Loucy (cell line): Measurements from ENCODE around the gene IAH1.

Experiments
- H2AFZ ChIP-seq: fragments of 200-600 bp; sonication (generic); 2 replicates; pipeline ENCODE4 v1.6.0; 2016; ENCODE audit warnings: antibody characterized with exemption, mild to moderate bottlenecking, low read length, moderate library complexity
- H3F3A ChIP-seq: fragments of 200-600 bp; 2 replicates; pipeline ENCODE4 v1.6.0; 2016; ENCODE audit warnings: antibody characterized with exemption, low read depth, mild to moderate bottlenecking
- H3K27me3 ChIP-seq: fragments of 200-600 bp; sonication (generic); 2 replicates; pipeline ENCODE4 v1.6.1; 2014; ENCODE audit warnings: low read length, mild to moderate bottlenecking; ENCODE audit not compliant: insufficient read depth, poor library complexity, severe bottlenecking
- H3K36me3 ChIP-seq: fragments of 200-600 bp; sonication (generic); 2 replicates; pipeline ENCODE4 v1.6.1; 2016; ENCODE audit warnings: low read length; ENCODE audit not compliant: insufficient read depth
- H3K4me1 ChIP-seq: fragments of 200-600 bp; sonication (generic); 2 replicates; pipeline ENCODE4 v1.5.1; 2014; ENCODE audit warnings: low read length, mild to moderate bottlenecking; ENCODE audit not compliant: insufficient read depth, poor library complexity, severe bottlenecking
- H3K4me2 ChIP-seq: fragments of 200-600 bp; sonication (generic); 2 replicates; pipeline ENCODE4 v1.6.0; 2014; ENCODE audit warnings: antibody characterized with exemption, low read length, low read depth, mild to moderate bottlenecking; ENCODE audit not compliant: poor library complexity, severe bottlenecking
- H3K4me3 ChIP-seq: fragments of 200-600 bp; sonication (generic); 2 replicates; pipeline ENCODE4 v1.5.1; 2014; ENCODE audit warnings: low read length, mild to moderate bottlenecking, mixed read lengths; ENCODE audit not compliant: poor library complexity, severe bottlenecking
- H3K79me2 ChIP-seq: fragments of 200-600 bp; sonication (generic); 2 replicates; pipeline ENCODE4 v1.6.1; 2014; ENCODE audit warnings: low read length; ENCODE audit not compliant: insufficient read depth
- H3K9ac ChIP-seq: fragments of 200-600 bp; sonication (generic); 2 replicates; pipeline ENCODE4 v1.6.0; 2014; ENCODE audit warnings: mild to moderate bottlenecking, low read depth, low read length, moderate library complexity; ENCODE audit not compliant: poor library complexity, severe bottlenecking
- H3K9me2 ChIP-seq: fragments of 200-600 bp; sonication (generic); replicated peaks from 2 replicates; pipeline ENCODE4 v1.6.1; 2016; ENCODE audit warnings: low read depth, low read length, mixed read lengths
- H3K9me3 ChIP-seq: fragments of 200-600 bp; sonication (generic); 2 replicates; pipeline ENCODE4 v1.6.1; 2014; ENCODE audit warnings: mild to moderate bottlenecking, antibody characterized with exemption, low read length, low read depth; ENCODE audit not compliant: insufficient read depth
- H4K20me1 ChIP-seq: fragments of 200-600 bp; sonication (generic); 2 replicates; pipeline ENCODE4 v1.6.0; 2014; ENCODE audit warnings: antibody characterized with exemption, low read length, mild to moderate bottlenecking; ENCODE audit not compliant: insufficient read depth, poor library complexity, severe bottlenecking
- EZH2phosphoT487 ChIP-seq: fragments of 200-600 bp; IDR thresholded peaks from 2 replicates; pipeline ENCODE4 v1.6.1; 2018; ENCODE audit warnings: antibody characterized with exemption, mild to moderate bottlenecking, moderate library complexity, borderline replicate concordance
- TF ChIP-seq, protein P1 (sequence below): fragments of 200-600 bp; sonication (generic); conservative IDR thresholded peaks from 2 replicates; pipeline ENCODE4 v1.5.1; 2014; ENCODE audit warnings: mild to moderate bottlenecking, antibody characterized with exemption, low read length

Gene IAH1

GRCh38 chr2:9462313-9462712 is 12.0 kb upstream of the IAH1 start:
- Histone ChIP-seq H3K4me3 (no peak overlapping the region), H3K79me2 (no peaks in the 10 kb centered on the region), H3K4me2 (no peak overlapping the region), H3K9me2 (no peaks in the 10 kb centered on the region), H2AFZ (no peak overlapping the region), H4K20me1 (no peaks in the 10 kb centered on the region), H3K4me1 (peaks cover 8% of the 10 kb centered on the region), H3K27me3 (no peaks in the 10 kb centered on the region), H3K9ac (no peak overlapping the region), H3K9me3 (no peaks in the 10 kb centered on the region), H3F3A (no peaks in the 10 kb centered on the region; the same call in 1 of the 2 replicates), H3K36me3 (peaks cover 17% of the 10 kb centered on the region; the same call in 1 of the 2 replicates)
- TF ChIP-seq, protein P1, sequence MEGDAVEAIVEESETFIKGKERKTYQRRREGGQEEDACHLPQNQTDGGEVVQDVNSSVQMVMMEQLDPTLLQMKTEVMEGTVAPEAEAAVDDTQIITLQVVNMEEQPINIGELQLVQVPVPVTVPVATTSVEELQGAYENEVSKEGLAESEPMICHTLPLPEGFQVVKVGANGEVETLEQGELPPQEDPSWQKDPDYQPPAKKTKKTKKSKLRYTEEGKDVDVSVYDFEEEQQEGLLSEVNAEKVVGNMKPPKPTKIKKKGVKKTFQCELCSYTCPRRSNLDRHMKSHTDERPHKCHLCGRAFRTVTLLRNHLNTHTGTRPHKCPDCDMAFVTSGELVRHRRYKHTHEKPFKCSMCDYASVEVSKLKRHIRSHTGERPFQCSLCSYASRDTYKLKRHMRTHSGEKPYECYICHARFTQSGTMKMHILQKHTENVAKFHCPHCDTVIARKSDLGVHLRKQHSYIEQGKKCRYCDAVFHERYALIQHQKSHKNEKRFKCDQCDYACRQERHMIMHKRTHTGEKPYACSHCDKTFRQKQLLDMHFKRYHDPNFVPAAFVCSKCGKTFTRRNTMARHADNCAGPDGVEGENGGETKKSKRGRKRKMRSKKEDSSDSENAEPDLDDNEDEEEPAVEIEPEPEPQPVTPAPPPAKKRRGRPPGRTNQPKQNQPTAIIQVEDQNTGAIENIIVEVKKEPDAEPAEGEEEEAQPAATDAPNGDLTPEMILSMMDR: no peak
- TF ChIP-seq EZH2phosphoT487: no peak

- no peak overlapping the region for H2AFZ ChIP-seq
- peaks cover 22% of the 10 kb centered on the region; the same call in 1 of the 2 replicates for H3K36me3 ChIP-seq
- no peaks in the 10 kb centered on the region for H3K9me2 ChIP-seq
- H3K79me2 ChIP-seq: no peaks in the 10 kb centered on the region
- TF ChIP-seq EZH2phosphoT487: no peak
- TF ChIP-seq, protein P1: no peak
- no peak overlapping the region for H3K4me2 ChIP-seq
- peaks cover 8% of the 10 kb centered on the region for H3K4me1 ChIP-seq
- H3K9me3 ChIP-seq: no peaks in the 10 kb centered on the region
- no peaks in the 10 kb centered on the region for H3K27me3 ChIP-seq
- H3K4me3 ChIP-seq: no peak overlapping the region
- no peaks in the 10 kb centered on the region; the same call in 1 of the 2 replicates for H3F3A ChIP-seq
- H3K9ac ChIP-seq: no peak overlapping the region
- H4K20me1 ChIP-seq: no peaks in the 10 kb centered on the region
Measured at GRCh38 chr2:9462886-9463697, 11.3 kb upstream of the IAH1 start.

- H3K27me3 ChIP-seq: no peaks in the 10 kb centered on the region
- H2AFZ ChIP-seq: no peak overlapping the region
- no peaks in the 10 kb centered on the region; the same call in 1 of the 2 replicates for H3F3A ChIP-seq
- peaks cover 8% of the 10 kb centered on the region for H3K4me1 ChIP-seq
- TF ChIP-seq EZH2phosphoT487: no peak
- TF ChIP-seq, protein P1: no peak
- no peaks in the 10 kb centered on the region for H4K20me1 ChIP-seq
- no peaks in the 10 kb centered on the region for H3K9me3 ChIP-seq
- no peak overlapping the region for H3K4me2 ChIP-seq
- H3K79me2 ChIP-seq: no peaks in the 10 kb centered on the region
- no peaks in the 10 kb centered on the region for H3K9me2 ChIP-seq
- H3K36me3 ChIP-seq: peaks cover 22% of the 10 kb centered on the region; the same call in 1 of the 2 replicates
- no peak overlapping the region for H3K4me3 ChIP-seq
- H3K9ac ChIP-seq: no peak overlapping the region
Measured at GRCh38 chr2:9463698-9464034, 10.7 kb upstream of the IAH1 start.
